H9 (cell line): Measurements from ENCODE around the gene MNAT1. TPM values are rescaled to one million over a fixed set of nuclear protein-coding genes. Genes with fewer than 3 reads are reported as not detected.
A peak's percentile ranks its signal among the peaks of the same experiment; 100 is the strongest.

Source experiments
- DNase-seq: peaks from one replicate; pipeline ENCODE4 v3.0.0-alpha.2; 2017
- H2AFZ ChIP-seq: one replicate; pipeline ENCODE4 v1.6.1; 2013; ENCODE audit warnings: mild to moderate bottlenecking, low read length, control low read depth, moderate library complexity
- H2AK5ac ChIP-seq: 2 replicates; pipeline ENCODE4 v1.6.1; 2013; ENCODE audit warnings: low read length, control low read depth, mixed read lengths; ENCODE audit not compliant: insufficient read length
- H2BK120ac ChIP-seq: one replicate; pipeline ENCODE4 v1.6.1; 2013; ENCODE audit warnings: low read depth, mild to moderate bottlenecking, low read length, control low read depth, inconsistent platforms; ENCODE audit not compliant: poor library complexity, severe bottlenecking
- H2BK12ac ChIP-seq: 2 replicates; pipeline ENCODE4 v1.6.1; 2013; ENCODE audit warnings: low read length, control low read depth, mixed read lengths, low read depth; ENCODE audit not compliant: insufficient read length
- H2BK15ac ChIP-seq: 2 replicates; pipeline ENCODE4 v1.6.1; 2013; ENCODE audit warnings: low read depth, low read length, control low read depth
- H2BK20ac ChIP-seq: one replicate; pipeline ENCODE4 v1.6.1; 2013; ENCODE audit warnings: low read depth, mild to moderate bottlenecking, low read length, control low read depth, inconsistent platforms; ENCODE audit not compliant: poor library complexity, severe bottlenecking
- H2BK5ac ChIP-seq: 2 replicates; pipeline ENCODE4 v1.6.1; 2013; ENCODE audit warnings: low read length, control low read depth, mixed read lengths; ENCODE audit not compliant: insufficient read length
- H3K14ac ChIP-seq: 2 replicates; pipeline ENCODE4 v1.6.1; 2013; ENCODE audit warnings: low read length, control low read depth; ENCODE audit not compliant: insufficient read depth
- H3K18ac ChIP-seq: 2 replicates; pipeline ENCODE4 v1.6.1; 2013; ENCODE audit warnings: low read depth, mild to moderate bottlenecking, mixed read lengths, low read length, control low read depth; ENCODE audit not compliant: insufficient read length
- H3K23ac ChIP-seq: 2 replicates; pipeline ENCODE4 v1.6.1; 2013; ENCODE audit warnings: low read length, control low read depth, mixed read lengths, low read depth; ENCODE audit not compliant: insufficient read length
- H3K23me2 ChIP-seq: 2 replicates; pipeline ENCODE4 v1.6.1; 2013; ENCODE audit warnings: low read depth, mild to moderate bottlenecking, mixed read lengths, low read length, control low read depth; ENCODE audit not compliant: insufficient read length, poor library complexity, severe bottlenecking
- H3K27ac ChIP-seq: 2 replicates; pipeline ENCODE4 v1.5.1; 2013; ENCODE audit warnings: low read length, control low read depth, mixed read lengths, low read depth; ENCODE audit not compliant: insufficient read length
- H3K27me3 ChIP-seq: 2 replicates; pipeline ENCODE4 v1.6.1; 2013; ENCODE audit warnings: low read length, control low read depth, inconsistent platforms; ENCODE audit not compliant: insufficient read depth
- H3K4ac ChIP-seq: 2 replicates; pipeline ENCODE4 v1.6.1; 2013; ENCODE audit warnings: low read depth, mild to moderate bottlenecking, control low read depth, inconsistent platforms, low read length, moderate library complexity
- H3K4me1 ChIP-seq: 2 replicates; pipeline ENCODE4 v1.6.1; 2013; ENCODE audit warnings: low read length, control low read depth, inconsistent platforms; ENCODE audit not compliant: insufficient read depth
- H3K4me2 ChIP-seq: 2 replicates; pipeline ENCODE4 v1.6.1; 2013; ENCODE audit warnings: low read length, control low read depth, mixed read lengths; ENCODE audit not compliant: insufficient read length, insufficient read depth
- H3K56ac ChIP-seq: 2 replicates; pipeline ENCODE4 v1.6.1; 2013; ENCODE audit warnings: low read depth, mild to moderate bottlenecking, mixed read lengths, low read length, control low read depth; ENCODE audit not compliant: insufficient read length
- H3K79me1 ChIP-seq: 2 replicates; pipeline ENCODE4 v1.6.1; 2013; ENCODE audit warnings: low read depth, mild to moderate bottlenecking, moderate library complexity, low read length, control low read depth, inconsistent platforms; ENCODE audit not compliant: insufficient read depth, poor library complexity, severe bottlenecking
- H3K79me2 ChIP-seq: 2 replicates; pipeline ENCODE4 v1.6.1; 2013; ENCODE audit warnings: low read length, control low read depth, inconsistent platforms; ENCODE audit not compliant: insufficient read depth
- H3K9ac ChIP-seq: 2 replicates; pipeline ENCODE4 v1.6.1; 2013; ENCODE audit warnings: low read length, control low read depth, mixed read lengths; ENCODE audit not compliant: insufficient read length; ENCODE audit errors: extremely low read depth
- H3K9me3 ChIP-seq: one replicate; pipeline ENCODE4 v1.6.1; 2013; ENCODE audit warnings: low read depth, low read length, inconsistent platforms; ENCODE audit not compliant: control insufficient read depth
- H3T11ph ChIP-seq: one replicate; pipeline ENCODE4 v1.6.1; 2013; ENCODE audit warnings: mild to moderate bottlenecking, low read length, control low read depth, inconsistent platforms
- H4K20me1 ChIP-seq: one replicate; pipeline ENCODE4 v1.6.1; 2013; ENCODE audit not compliant: control insufficient read depth, insufficient read length, insufficient read depth
- H4K5ac ChIP-seq: 2 replicates; pipeline ENCODE4 v1.6.1; 2013; ENCODE audit warnings: low read depth, mild to moderate bottlenecking, mixed read lengths, low read length, control low read depth; ENCODE audit not compliant: insufficient read length
- H4K8ac ChIP-seq: replicated peaks from 2 replicates; pipeline ENCODE4 v1.6.1; 2013; ENCODE audit warnings: low read length, control low read depth, mixed read lengths, low read depth; ENCODE audit not compliant: insufficient read length
- H4K91ac ChIP-seq: 2 replicates; pipeline ENCODE4 v1.6.1; 2013; ENCODE audit warnings: low read depth, mild to moderate bottlenecking, moderate library complexity, mixed read lengths, low read length, control low read depth; ENCODE audit not compliant: insufficient read length
- H3K27ac Mint-ChIP-seq, 3 experiments: 2 replicates in 2 of 3; 3 replicates in 1 of 3; pipeline ENCODE4 v1.8.0; 2020 to 2021; ENCODE audit warnings: mixed read lengths in 3 of 3, mild to moderate bottlenecking in 1 of 3, moderate library complexity in 1 of 3
- H3K27me3 Mint-ChIP-seq: 2 replicates; pipeline ENCODE4 v1.8.0; 2021; ENCODE audit warnings: low read depth, mild to moderate bottlenecking, moderate library complexity, mixed read lengths
- H3K36me3 Mint-ChIP-seq, 3 experiments: 2 replicates in 2 of 3; 3 replicates in 1 of 3; pipeline ENCODE4 v1.8.0; 2020 to 2021; ENCODE audit warnings: low read depth in 3 of 3, mixed read lengths in 3 of 3; ENCODE audit not compliant: insufficient read depth in 1 of 3
- H3K4me1 Mint-ChIP-seq, 2 experiments: 2 replicates each; pipeline ENCODE4 v1.8.0; 2020; ENCODE audit warnings: mixed read lengths in 2 of 2
- H3K4me3 Mint-ChIP-seq, 2 experiments: 2 replicates in 1 of 2; 3 replicates in 1 of 2; pipeline ENCODE4 v1.8.0; 2020 to 2021; ENCODE audit warnings: mild to moderate bottlenecking in 2 of 2, mixed read lengths in 2 of 2, moderate library complexity in 1 of 2
- H3K9me3 Mint-ChIP-seq, 2 experiments: 2 replicates in 1 of 2; 3 replicates in 1 of 2; pipeline ENCODE4 v1.8.0; 2020; ENCODE audit warnings: mild to moderate bottlenecking in 2 of 2, mixed read lengths in 2 of 2, moderate library complexity in 1 of 2
- CTCF ChIP-seq: fragments of 200-600 bp; sonication (generic); conservative IDR thresholded peaks from 3 replicates; pipeline ENCODE4 v1.8.0; 2021; ENCODE audit warnings: antibody characterized with exemption, mild to moderate bottlenecking
- WGBS: extraction: QIAGEN DNeasy Blood & Tissue Kit; methylation state at CpG from one replicate; pipeline ENCODE4 v1.1.7; 2013; ENCODE audit warnings: missing lambda C conversion rate, low lambda C conversion rate, mixed read lengths; ENCODE audit not compliant: insufficient read length; ENCODE audit errors: extremely low coverage; 5-methylcytosine and 5-hydroxymethylcytosine counted together
- total RNA-seq: library from RNA; stranded (reverse); gene quantifications from 2 replicates; pipeline ENCODE4 v1.2.1, GENCODE V29; 2021

MNAT1 gene
- total RNA-seq, 1 experiment from 2014 or later, result 43.1 TPM

DNA sequence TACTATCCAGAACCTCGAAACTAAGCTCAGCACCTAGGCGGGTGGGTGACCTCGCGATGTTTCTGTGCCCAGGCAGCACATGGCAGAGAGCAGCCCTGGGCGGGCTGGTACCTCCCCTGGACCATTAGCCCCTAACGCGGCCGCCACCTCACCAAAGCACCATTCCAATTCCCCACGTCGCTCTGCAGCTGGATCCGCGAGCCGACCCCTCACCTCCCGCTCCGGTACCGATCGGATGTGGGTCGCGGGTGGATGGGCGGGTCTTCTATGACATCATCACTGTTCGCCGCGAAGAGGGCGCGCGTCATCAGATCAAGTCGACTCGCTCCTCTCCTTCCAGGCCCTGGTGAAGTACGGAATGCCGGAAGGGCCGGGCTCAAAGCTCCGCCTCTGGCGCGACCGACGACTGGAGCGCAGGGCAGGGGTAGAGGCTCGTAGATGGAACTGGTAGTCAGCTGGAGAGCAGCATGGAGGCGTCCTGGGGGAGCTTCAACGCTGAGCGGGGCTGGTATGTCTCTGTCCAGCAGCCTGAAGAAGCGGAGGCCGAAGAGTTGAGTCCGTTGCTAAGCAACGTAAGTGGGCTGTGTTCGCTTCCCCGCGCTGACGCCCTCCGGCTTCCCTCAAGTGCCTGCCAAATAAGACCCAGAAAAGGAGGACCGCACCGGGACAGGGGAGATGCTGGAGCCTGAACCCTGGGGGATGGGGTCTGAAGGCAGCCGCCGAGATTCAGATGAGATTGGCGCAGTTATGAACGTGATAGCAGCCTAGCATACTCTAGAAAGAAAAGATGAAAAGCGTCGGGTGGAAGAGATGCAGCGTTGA lies 246.5 kb downstream of the MNAT1 start, which contains the start of the genes SLC38A6 and TRMT5:
SLC38A6 (plus strand) TSS at position 435 of the 822 bp plus-strand sequence; CDS start at position 468, 33 bp downstream.
TRMT5 (minus strand) TSS at position 269 of the 822 bp plus-strand sequence; CDS start at position 163, 106 bp downstream.
- peaks cover 12% of the 10 kb centered on the region for H3K23me2 ChIP-seq
- no peaks in the 10 kb centered on the region for H3K4me1 ChIP-seq
- H3K56ac ChIP-seq, result no peak within 1 kb of the TSS
- TF ChIP-seq CTCF, result no peak
- peak within 1 kb of the TSS; percentile 85 for H3K9ac ChIP-seq
- H2BK120ac ChIP-seq, result no peak within 1 kb of the TSS
- peak within 1 kb of the TSS; percentile 96 for H3K14ac ChIP-seq
- H3K4me1 Mint-ChIP-seq, result peaks cover 11 to 16% of the 10 kb centered on the region in 2 experiments
- no CpG with 5 or more reads among the region's 59 CpGs for WGBS
- H3K79me1 ChIP-seq, result no peaks in the 10 kb centered on the region
- no peak within 1 kb of the TSS for H4K5ac ChIP-seq
- H2BK20ac ChIP-seq, result no peak within 1 kb of the TSS
- H3K27ac ChIP-seq, result no peak within 1 kb of the TSS
- H3K18ac ChIP-seq, result peak within 1 kb of the TSS; percentile 95
- H4K8ac ChIP-seq, result no peak within 1 kb of the TSS
- H2AFZ ChIP-seq, result peak within 1 kb of the TSS; percentile 5
- no peak within 1 kb of the TSS for H3K4me3 Mint-ChIP-seq
- H3T11ph ChIP-seq, result no peak within 1 kb of the TSS
- H2BK12ac ChIP-seq, result no peak within 1 kb of the TSS
- no peak within 1 kb of the TSS for H4K91ac ChIP-seq
- H3K79me2 ChIP-seq, result peaks cover 6% of the 10 kb centered on the region; the same call in 1 of the 2 replicates
- H3K27me3 ChIP-seq, result no peaks in the 10 kb centered on the region
- no peak within 1 kb of the TSS for H3K4ac ChIP-seq
- no peaks in the 10 kb centered on the region for H4K20me1 ChIP-seq
- H3K27ac Mint-ChIP-seq, result no peak within 1 kb of the TSS
- H3K27me3 Mint-ChIP-seq, result no peaks in the 10 kb centered on the region
- no peak within 1 kb of the TSS for H2BK5ac ChIP-seq
- no peaks in the 10 kb centered on the region for H3K9me3 ChIP-seq
- peak; percentile 97 for DNase-seq
- peak within 1 kb of the TSS; percentile 92 for H3K4me2 ChIP-seq
- no peak within 1 kb of the TSS for H2BK15ac ChIP-seq
- no peaks in the 10 kb centered on the region for H3K9me3 Mint-ChIP-seq
- H2AK5ac ChIP-seq, result no peak within 1 kb of the TSS
- no peak within 1 kb of the TSS for H3K23ac ChIP-seq
- H3K36me3 Mint-ChIP-seq, result peaks cover 5 to 32% (median 18%) of the 10 kb centered on the region in 3 experiments; a peak in 5 of 7 replicates
